Measurements from ENCODE around the gene DND1.
A peak's percentile ranks its signal among the peaks of the same experiment; 100 is the strongest.

The DND1 gene

GRCh38 chr5:140700177-140701144, 27.1 kb upstream of the DND1 start, which contains the start of gene ZMAT2:
TSS of gene ZMAT2 (plus strand) at chr5:140700447. CDS start at chr5:140700461, 14 bp downstream.
- H3K27me3 ChIP-seq (ENCODE audit: control insufficient read depth in 1 of 2, insufficient read depth in 2 of 2, low read length in 2 of 2) = no peaks in the 10 kb centered on the region
- H3K27ac ChIP-seq (ENCODE audit: low read depth, low read length) = no peak within 1 kb of the TSS
- peaks cover 14 to 17% of the 10 kb centered on the region in 2 donors for H3K4me1 ChIP-seq (ENCODE audit: control insufficient read depth in 1 of 2, insufficient read depth in 2 of 2, low read length in 2 of 2)
- peak within 1 kb of the TSS; percentile 74 to 94 for H3K9ac ChIP-seq (ENCODE audit: low read depth in 1 of 2, low read length in 2 of 2)
- no peaks in the 10 kb centered on the region for H3K9me3 ChIP-seq (ENCODE audit: control insufficient read depth in 1 of 2, low read length in 2 of 2)
- peak within 1 kb of the TSS; percentile 87 to 99 for H3K4me3 ChIP-seq (ENCODE audit: low read depth in 1 of 2, low read length in 2 of 2)
- peaks cover 55 to 74% of the 10 kb centered on the region in 2 donors for H3K36me3 ChIP-seq (ENCODE audit: control insufficient read depth in 1 of 2, insufficient read depth in 2 of 2, low read length in 2 of 2)

GRCh38 chr5:140696891-140697492, 23.6 kb upstream of the DND1 start:
- peaks cover 47 to 62% of the 10 kb centered on the region in 2 donors for H3K36me3 ChIP-seq (ENCODE audit: control insufficient read depth in 1 of 2, insufficient read depth in 2 of 2, low read length in 2 of 2)
- no peaks in the 10 kb centered on the region for H3K27me3 ChIP-seq (ENCODE audit: control insufficient read depth in 1 of 2, insufficient read depth in 2 of 2, low read length in 2 of 2)
- H3K9ac ChIP-seq (ENCODE audit: low read depth in 1 of 2, low read length in 2 of 2) = no peak overlapping the region
- H3K27ac ChIP-seq (ENCODE audit: low read depth, low read length) = no peak overlapping the region
- H3K4me1 ChIP-seq (ENCODE audit: control insufficient read depth in 1 of 2, insufficient read depth in 2 of 2, low read length in 2 of 2) = peaks cover 17 to 23% of the 10 kb centered on the region in 2 donors
- no peak overlapping the region for H3K4me3 ChIP-seq (ENCODE audit: low read depth in 1 of 2, low read length in 2 of 2)
- H3K9me3 ChIP-seq (ENCODE audit: control insufficient read depth in 1 of 2, low read length in 2 of 2) = no peaks in the 10 kb centered on the region

DNA sequence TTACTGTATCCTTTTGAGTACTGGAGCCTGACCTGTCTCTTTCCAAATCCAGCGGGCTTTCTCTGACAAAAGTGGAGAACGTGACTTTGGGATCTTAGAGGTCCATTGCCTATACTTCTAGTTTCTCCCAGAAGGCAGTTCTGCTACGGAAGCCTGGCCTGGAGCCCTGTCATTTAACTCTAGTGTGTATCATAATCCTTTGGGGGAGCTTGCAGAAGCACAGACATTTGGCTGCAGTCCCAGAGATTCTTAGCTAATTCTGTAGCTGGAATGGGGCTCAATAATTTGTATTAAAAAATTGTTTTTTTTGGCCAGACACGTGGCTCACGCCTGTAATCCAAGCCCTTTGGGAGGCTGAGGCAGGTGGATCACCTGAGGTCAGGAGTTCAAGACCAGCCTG, 20.9 kb upstream of the DND1 start:
- H3K9me3 ChIP-seq (ENCODE audit: control insufficient read depth in 1 of 2, low read length in 2 of 2) = no peaks in the 10 kb centered on the region
- peaks cover 13 to 22% of the 10 kb centered on the region in 2 donors for H3K4me1 ChIP-seq (ENCODE audit: control insufficient read depth in 1 of 2, insufficient read depth in 2 of 2, low read length in 2 of 2)
- peaks cover 51 to 58% of the 10 kb centered on the region in 2 donors for H3K36me3 ChIP-seq (ENCODE audit: control insufficient read depth in 1 of 2, insufficient read depth in 2 of 2, low read length in 2 of 2)
- H3K4me3 ChIP-seq (ENCODE audit: low read depth in 1 of 2, low read length in 2 of 2) = no peak overlapping the region
- no peaks in the 10 kb centered on the region for H3K27me3 ChIP-seq (ENCODE audit: control insufficient read depth in 1 of 2, insufficient read depth in 2 of 2, low read length in 2 of 2)
- H3K9ac ChIP-seq (ENCODE audit: low read depth in 1 of 2, low read length in 2 of 2) = no peak overlapping the region
- no peak overlapping the region for H3K27ac ChIP-seq (ENCODE audit: low read depth, low read length)

- Histone ChIP-seq H3K4me3 (ENCODE audit: low read depth in 1 of 2, low read length in 2 of 2) (peak within 1 kb of the TSS; percentile 93 to 94), H3K9ac (ENCODE audit: low read depth in 1 of 2, low read length in 2 of 2) (peak within 1 kb of the TSS; percentile 80 to 88), H3K36me3 (ENCODE audit: control insufficient read depth in 1 of 2, insufficient read depth in 2 of 2, low read length in 2 of 2) (peaks cover 24 to 41% of the 10 kb centered on the region in 2 donors), H3K27me3 (ENCODE audit: control insufficient read depth in 1 of 2, insufficient read depth in 2 of 2, low read length in 2 of 2) (no peaks in the 10 kb centered on the region), H3K4me1 (ENCODE audit: control insufficient read depth in 1 of 2, insufficient read depth in 2 of 2, low read length in 2 of 2) (peaks cover 13 to 22% of the 10 kb centered on the region in 2 donors), H3K9me3 (ENCODE audit: control insufficient read depth in 1 of 2, low read length in 2 of 2) (no peaks in the 10 kb centered on the region), H3K27ac (ENCODE audit: low read depth, low read length) (peak within 1 kb of the TSS; percentile 84)
These were observed 17.9 kb upstream of the DND1 start, which contains the start of the genes HARS1 and HARS2 for GRCh38 chr5:140690941-140691924. TSS of gene HARS1 (minus strand) at chr5:140691370. CDS start at chr5:140691304, 66 bp downstream. TSS of gene HARS2 (plus strand) at chr5:140691455. CDS start at chr5:140691649, 194 bp downstream.

GRCh38 chr5:140690376-140690932, 17.1 kb upstream of the DND1 start:
- peaks cover 17 to 33% of the 10 kb centered on the region in 2 donors for H3K36me3 ChIP-seq (ENCODE audit: control insufficient read depth in 1 of 2, insufficient read depth in 2 of 2, low read length in 2 of 2)
- H3K9ac ChIP-seq (ENCODE audit: low read depth in 1 of 2, low read length in 2 of 2) = peak overlapping the region; percentile 71 to 88
- H3K9me3 ChIP-seq (ENCODE audit: control insufficient read depth in 1 of 2, low read length in 2 of 2) = no peaks in the 10 kb centered on the region
- peak overlapping the region; percentile 4 for H3K27ac ChIP-seq (ENCODE audit: low read depth, low read length)
- H3K4me1 ChIP-seq (ENCODE audit: control insufficient read depth in 1 of 2, insufficient read depth in 2 of 2, low read length in 2 of 2) = peaks cover 13 to 22% of the 10 kb centered on the region in 2 donors
- H3K27me3 ChIP-seq (ENCODE audit: control insufficient read depth in 1 of 2, insufficient read depth in 2 of 2, low read length in 2 of 2) = no peaks in the 10 kb centered on the region
- peak overlapping the region; percentile 93 to 94 for H3K4me3 ChIP-seq (ENCODE audit: low read depth in 1 of 2, low read length in 2 of 2)

DNA sequence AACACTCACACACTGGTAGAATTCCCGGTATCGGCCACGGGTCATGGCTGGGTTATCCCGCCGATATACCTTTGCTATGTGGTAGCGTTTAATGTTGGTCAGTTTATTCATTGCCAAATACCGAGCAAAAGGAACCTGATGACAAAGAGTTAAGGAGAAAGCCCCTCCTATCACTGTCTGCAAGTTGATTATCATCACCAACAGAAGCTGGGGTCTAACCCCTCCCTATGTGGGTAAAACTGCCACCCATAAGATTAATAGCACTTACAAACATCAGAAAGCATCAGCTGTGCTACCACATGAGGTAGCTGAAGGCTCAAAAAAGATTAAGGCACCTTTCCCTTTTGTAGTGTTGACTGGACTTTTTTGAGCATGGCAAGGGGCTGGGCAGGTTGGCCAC, 5.6 kb upstream of the DND1 start:
- H3K27ac ChIP-seq (ENCODE audit: low read depth, low read length) = no peak overlapping the region
- no peaks in the 10 kb centered on the region for H3K4me1 ChIP-seq (ENCODE audit: control insufficient read depth in 1 of 2, insufficient read depth in 2 of 2, low read length in 2 of 2)
- no peak overlapping the region for H3K4me3 ChIP-seq (ENCODE audit: low read depth in 1 of 2, low read length in 2 of 2)
- no peaks in the 10 kb centered on the region for H3K9me3 ChIP-seq (ENCODE audit: control insufficient read depth in 1 of 2, low read length in 2 of 2)
- peaks cover 34 to 74% of the 10 kb centered on the region in 2 donors for H3K36me3 ChIP-seq (ENCODE audit: control insufficient read depth in 1 of 2, insufficient read depth in 2 of 2, low read length in 2 of 2)
- H3K27me3 ChIP-seq (ENCODE audit: control insufficient read depth in 1 of 2, insufficient read depth in 2 of 2, low read length in 2 of 2) = no peaks in the 10 kb centered on the region
- H3K9ac ChIP-seq (ENCODE audit: low read depth in 1 of 2, low read length in 2 of 2) = no peak overlapping the region

DNA sequence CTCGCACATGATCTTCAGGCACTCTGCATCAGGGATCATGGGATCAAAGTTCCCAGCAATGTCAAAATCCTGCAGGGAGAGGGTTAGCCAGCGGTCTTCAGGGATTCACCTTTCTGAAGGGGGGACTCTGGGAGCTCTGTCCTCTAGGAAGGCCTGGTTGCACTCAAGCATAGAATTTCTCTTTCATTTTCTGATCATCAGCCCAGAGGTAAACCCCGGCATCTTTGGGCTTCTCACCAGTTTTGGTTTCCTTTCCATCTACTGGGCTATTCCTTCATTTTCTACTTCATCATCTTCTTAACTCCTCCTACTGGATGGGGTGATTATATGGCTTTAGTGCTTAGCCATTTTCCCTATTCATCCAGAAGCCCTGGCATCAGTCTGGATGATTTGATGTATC, 4.6 kb upstream of the DND1 start:
- Histone ChIP-seq H3K4me1 (ENCODE audit: control insufficient read depth in 1 of 2, insufficient read depth in 2 of 2, low read length in 2 of 2) (no peaks in the 10 kb centered on the region), H3K4me3 (ENCODE audit: low read depth in 1 of 2, low read length in 2 of 2) (no peak overlapping the region), H3K9me3 (ENCODE audit: control insufficient read depth in 1 of 2, low read length in 2 of 2) (no peaks in the 10 kb centered on the region), H3K9ac (ENCODE audit: low read depth in 1 of 2, low read length in 2 of 2) (no peak overlapping the region), H3K36me3 (ENCODE audit: control insufficient read depth in 1 of 2, insufficient read depth in 2 of 2, low read length in 2 of 2) (peaks cover 34 to 78% of the 10 kb centered on the region in 2 donors), H3K27ac (ENCODE audit: low read depth, low read length) (no peak overlapping the region), H3K27me3 (ENCODE audit: control insufficient read depth in 1 of 2, insufficient read depth in 2 of 2, low read length in 2 of 2) (no peaks in the 10 kb centered on the region)

DNA sequence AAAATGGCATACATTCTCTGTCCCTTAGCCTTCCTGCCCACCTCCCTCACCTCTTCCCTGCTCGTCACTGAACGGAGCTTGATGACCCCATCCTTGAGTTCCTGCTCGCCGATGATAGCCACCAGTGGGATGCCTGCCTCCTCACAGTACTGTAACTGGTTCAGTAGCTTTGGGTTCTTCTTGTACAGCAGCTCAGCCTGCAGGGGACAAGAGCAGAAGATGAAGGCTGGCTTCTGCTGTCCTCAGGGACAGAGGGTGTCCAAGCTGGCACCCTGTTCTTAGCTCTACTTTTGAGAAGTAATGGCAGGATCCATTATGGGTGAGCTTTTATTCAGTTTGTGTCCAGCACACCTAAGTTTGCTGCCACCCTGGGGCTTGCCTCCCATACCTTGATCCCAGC, 1.3 kb upstream of the DND1 start:
- H3K36me3 ChIP-seq (ENCODE audit: control insufficient read depth in 1 of 2, insufficient read depth in 2 of 2, low read length in 2 of 2) = peaks cover 31 to 84% of the 10 kb centered on the region in 2 donors
- H3K27me3 ChIP-seq (ENCODE audit: control insufficient read depth in 1 of 2, insufficient read depth in 2 of 2, low read length in 2 of 2) = no peaks in the 10 kb centered on the region
- H3K9me3 ChIP-seq (ENCODE audit: control insufficient read depth in 1 of 2, low read length in 2 of 2) = no peaks in the 10 kb centered on the region
- H3K27ac ChIP-seq (ENCODE audit: low read depth, low read length) = no peak overlapping the region
- no peaks in the 10 kb centered on the region for H3K4me1 ChIP-seq (ENCODE audit: control insufficient read depth in 1 of 2, insufficient read depth in 2 of 2, low read length in 2 of 2)
- H3K9ac ChIP-seq (ENCODE audit: low read depth in 1 of 2, low read length in 2 of 2) = no peak overlapping the region
- no peak overlapping the region for H3K4me3 ChIP-seq (ENCODE audit: low read depth in 1 of 2, low read length in 2 of 2)

DNA sequence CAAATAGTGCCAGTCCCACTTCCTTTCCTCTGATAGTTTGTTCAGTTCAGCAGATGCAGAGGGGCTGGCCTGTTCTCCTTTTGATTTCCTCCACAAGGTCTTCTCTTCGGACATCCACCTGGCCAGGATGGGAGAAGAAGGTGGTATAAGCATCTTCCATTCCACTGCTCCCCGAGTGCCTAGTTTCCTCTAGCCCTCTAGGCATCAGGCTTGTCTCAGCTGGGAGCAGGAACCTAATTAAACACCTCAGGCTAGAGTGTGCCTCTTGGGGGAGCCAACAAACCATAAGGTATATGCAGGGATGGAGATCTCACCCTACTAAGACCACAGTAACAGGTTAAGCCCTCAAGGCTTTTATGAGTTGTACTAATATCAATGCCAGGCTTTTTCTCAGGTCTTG, 835 bp upstream of the DND1 start:
- Histone ChIP-seq H3K4me1 (ENCODE audit: control insufficient read depth in 1 of 2, insufficient read depth in 2 of 2, low read length in 2 of 2) (no peaks in the 10 kb centered on the region), H3K36me3 (ENCODE audit: control insufficient read depth in 1 of 2, insufficient read depth in 2 of 2, low read length in 2 of 2) (peaks cover 27 to 84% of the 10 kb centered on the region in 2 donors), H3K27ac (ENCODE audit: low read depth, low read length) (no peak overlapping the region), H3K4me3 (ENCODE audit: low read depth in 1 of 2, low read length in 2 of 2) (no peak overlapping the region), H3K9ac (ENCODE audit: low read depth in 1 of 2, low read length in 2 of 2) (no peak overlapping the region), H3K9me3 (ENCODE audit: control insufficient read depth in 1 of 2, low read length in 2 of 2) (no peaks in the 10 kb centered on the region), H3K27me3 (ENCODE audit: control insufficient read depth in 1 of 2, insufficient read depth in 2 of 2, low read length in 2 of 2) (no peaks in the 10 kb centered on the region)

Data from duodenal mucosa (tissue), 2 donors.